Measurements from ENCODE around the gene CREB3L4. TPM values are rescaled to one million over a fixed set of nuclear protein-coding genes. Genes with fewer than 3 reads are reported as not detected.
A peak's percentile ranks its signal among the peaks of the same experiment; 100 is the strongest.

Gene CREB3L4
- total RNA-seq, 1 donor from 2014 or later, result 41.7 TPM

GRCh38 chr1:153958961-153959260, 8.8 kb upstream of the CREB3L4 start:
- Mint-ChIP-seq H3K4me1 (ENCODE audit: low read depth) (peaks cover 44% of the 10 kb centered on the region), H3K36me3 (ENCODE audit: insufficient read depth) (peaks cover 10% of the 10 kb centered on the region)

GRCh38 chr1:153959454-153959853, 8.2 kb upstream of the CREB3L4 start:
- no peak for TF ChIP-seq CTCF (IDR thresholded peaks at IDR 0.05; ENCODE audit: unreplicated experiment)
- peaks cover 7% of the 10 kb centered on the region for H3K36me3 Mint-ChIP-seq (ENCODE audit: insufficient read depth)
- no peak for DNase-seq (ENCODE audit: low spot score, unreplicated experiment)
- H3K9me3 Mint-ChIP-seq (ENCODE audit: low read depth), result no peaks in the 10 kb centered on the region
- H3K27me3 Mint-ChIP-seq, result no peaks in the 10 kb centered on the region
- H3K4me1 Mint-ChIP-seq (ENCODE audit: low read depth), result peaks cover 42% of the 10 kb centered on the region
- peak overlapping the region; percentile 43 for H3K27ac Mint-ChIP-seq
- peak overlapping the region; percentile 11 for H3K4me3 Mint-ChIP-seq (ENCODE audit: low read depth)

More at GRCh38 chr1:153958961-153959260, 8.8 kb upstream of the CREB3L4 start:
- TF ChIP-seq CTCF (IDR thresholded peaks at IDR 0.05; ENCODE audit: unreplicated experiment), result no peak
- no peaks in the 10 kb centered on the region for H3K27me3 Mint-ChIP-seq
- H3K27ac Mint-ChIP-seq, result peak overlapping the region; percentile 99
- DNase-seq (ENCODE audit: low spot score, unreplicated experiment), result no peak
- peak overlapping the region; percentile 99 for H3K4me3 Mint-ChIP-seq (ENCODE audit: low read depth)
- H3K9me3 Mint-ChIP-seq (ENCODE audit: low read depth), result no peaks in the 10 kb centered on the region

GRCh38 chr1:153960206-153960605, 7.5 kb upstream of the CREB3L4 start:
- Mint-ChIP-seq H3K4me3 (ENCODE audit: low read depth) (peak overlapping the region; percentile 11), H3K9me3 (ENCODE audit: low read depth) (no peaks in the 10 kb centered on the region), H3K27ac (no peak overlapping the region), H3K27me3 (no peaks in the 10 kb centered on the region), H3K4me1 (ENCODE audit: low read depth) (peaks cover 41% of the 10 kb centered on the region), H3K36me3 (ENCODE audit: insufficient read depth) (peaks cover 7% of the 10 kb centered on the region)
- TF ChIP-seq CTCF (IDR thresholded peaks at IDR 0.05; ENCODE audit: unreplicated experiment), result no peak
- DNase-seq (ENCODE audit: low spot score, unreplicated experiment), result no peak

GRCh38 chr1:153961421-153961820, 6.3 kb upstream of the CREB3L4 start:
- TF ChIP-seq CTCF (IDR thresholded peaks at IDR 0.05; ENCODE audit: unreplicated experiment), result no peak

GRCh38 chr1:153962088-153963029, 5.3 kb upstream of the CREB3L4 start:
- Mint-ChIP-seq H3K27ac (peak overlapping the region; percentile 99), H3K4me3 (ENCODE audit: low read depth) (peak overlapping the region; percentile 90), H3K27me3 (no peaks in the 10 kb centered on the region), H3K9me3 (ENCODE audit: low read depth) (no peaks in the 10 kb centered on the region), H3K36me3 (ENCODE audit: insufficient read depth) (peaks cover 7% of the 10 kb centered on the region), H3K4me1 (ENCODE audit: low read depth) (peaks cover 41% of the 10 kb centered on the region)
- no peak for TF ChIP-seq CTCF (IDR thresholded peaks at IDR 0.05; ENCODE audit: unreplicated experiment)
- DNase-seq (ENCODE audit: low spot score, unreplicated experiment), result no peak

More at GRCh38 chr1:153961421-153961820, 6.3 kb upstream of the CREB3L4 start:
- peaks cover 45% of the 10 kb centered on the region for H3K4me1 Mint-ChIP-seq (ENCODE audit: low read depth)
- H3K4me3 Mint-ChIP-seq (ENCODE audit: low read depth), result peak overlapping the region; percentile 90
- no peaks in the 10 kb centered on the region for H3K27me3 Mint-ChIP-seq
- H3K36me3 Mint-ChIP-seq (ENCODE audit: insufficient read depth), result peaks cover 7% of the 10 kb centered on the region
- H3K27ac Mint-ChIP-seq, result peak overlapping the region; percentile 77
- no peaks in the 10 kb centered on the region for H3K9me3 Mint-ChIP-seq (ENCODE audit: low read depth)
- no peak for DNase-seq (ENCODE audit: low spot score, unreplicated experiment)

Data from progenitor cell of endocrine pancreas (in vitro differentiated cells).